Measurements from ENCODE around the gene POLR3H.

The POLR3H gene

DNA sequence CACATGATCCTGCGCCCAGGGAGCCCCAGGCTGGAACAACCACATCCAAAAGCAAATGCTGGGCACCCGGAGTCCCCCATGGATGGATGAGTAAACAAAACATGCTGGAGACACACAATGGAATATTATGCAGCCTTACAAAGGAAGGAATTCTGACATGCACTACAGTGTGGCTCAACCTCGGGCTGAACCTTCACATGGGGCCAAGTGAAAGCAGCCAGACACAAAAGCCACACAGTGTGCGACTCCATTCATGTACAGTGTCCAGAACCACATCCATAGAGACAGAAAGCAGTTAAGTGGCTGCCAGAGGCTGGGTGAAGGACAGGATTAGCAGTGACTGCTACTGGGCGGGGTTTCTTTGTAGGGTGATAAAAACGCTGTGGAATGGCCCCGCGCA is 10.1 kb downstream of the POLR3H start:
- DNase-seq (no peak), ATAC-seq (no peak)

DNA sequence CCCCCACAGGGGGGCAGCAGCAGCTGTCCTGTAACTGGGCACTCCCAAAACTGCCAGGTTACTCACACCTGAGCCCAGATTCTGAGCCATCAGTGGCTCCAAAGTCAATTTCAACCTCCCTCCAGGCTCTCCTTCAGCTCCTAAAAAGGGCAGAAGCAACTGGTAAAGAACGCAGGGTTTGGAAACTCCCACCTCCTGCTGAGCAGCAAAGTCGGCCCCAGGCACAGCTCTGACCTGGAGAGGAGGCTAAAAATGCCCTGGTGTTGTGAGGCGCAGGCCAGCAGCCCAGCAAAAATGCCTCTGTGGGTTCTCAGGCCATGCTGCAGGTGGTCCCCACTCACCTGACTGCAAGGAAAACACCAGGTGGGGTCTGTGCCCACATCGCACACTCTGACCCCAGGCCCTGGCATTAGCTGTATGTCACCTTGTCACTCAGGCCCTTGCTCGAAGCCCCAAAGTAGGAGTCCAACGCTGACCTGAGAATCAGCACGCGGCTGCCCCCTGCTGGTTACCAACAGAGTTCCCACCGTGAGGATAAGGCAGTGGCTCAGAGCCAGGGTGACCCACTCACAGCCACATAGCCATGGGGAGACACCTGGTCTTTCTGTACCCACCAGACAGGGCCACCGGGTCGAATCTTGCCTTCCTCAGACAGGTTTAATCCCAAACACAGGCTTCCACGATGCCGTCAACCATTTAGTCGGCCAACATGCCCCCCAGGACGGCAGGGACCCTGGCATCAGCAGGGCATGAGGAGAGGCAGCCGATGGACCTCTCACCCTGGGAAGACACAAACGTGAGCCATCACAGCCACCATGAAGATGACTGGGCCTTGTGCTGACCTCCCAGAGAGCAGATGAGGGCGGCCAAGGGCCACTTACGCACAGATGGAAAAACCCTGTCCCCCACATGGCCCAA is 11.1 kb downstream of the POLR3H start:
- ATAC-seq (peak; percentile 76), DNase-seq (peak; percentile 79)

DNA sequence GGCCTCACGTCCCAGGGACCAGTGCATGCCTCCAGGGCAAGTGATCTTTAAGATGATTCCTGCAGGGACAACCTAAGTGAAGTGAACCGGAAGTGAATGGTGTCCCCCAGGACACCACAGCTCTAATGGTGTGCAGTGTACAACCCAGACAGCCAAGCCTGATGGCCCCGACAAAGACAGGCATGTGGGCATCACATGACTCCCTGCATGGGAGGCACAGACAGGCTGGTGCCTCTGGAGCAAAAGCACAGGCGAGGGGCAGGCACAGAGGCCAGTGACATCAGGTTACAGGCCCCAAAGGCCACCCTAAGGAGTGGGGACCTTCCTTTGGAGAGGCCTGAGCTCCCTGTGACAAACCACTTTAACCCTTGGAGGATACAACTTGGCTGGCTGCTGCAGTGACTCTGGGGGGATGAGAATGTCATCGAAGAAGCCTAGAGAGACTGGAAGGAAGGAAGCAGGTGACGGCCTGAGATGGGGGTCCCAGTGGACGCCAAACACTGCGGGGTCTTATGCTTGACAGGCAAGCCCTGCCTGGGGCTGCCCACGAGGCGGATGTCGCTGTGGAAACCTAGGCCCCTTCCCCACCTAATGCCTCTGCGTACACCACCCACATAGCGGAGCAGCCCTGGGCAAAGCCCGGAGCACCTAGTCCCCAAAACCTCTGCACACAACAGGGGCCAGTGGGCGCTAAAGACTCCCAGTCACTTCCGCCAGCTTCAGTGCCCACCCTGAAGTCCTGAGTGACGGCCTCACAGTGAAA is 12.4 kb downstream of the POLR3H start:
- DNase-seq = no peak
- no peak for ATAC-seq

DNA sequence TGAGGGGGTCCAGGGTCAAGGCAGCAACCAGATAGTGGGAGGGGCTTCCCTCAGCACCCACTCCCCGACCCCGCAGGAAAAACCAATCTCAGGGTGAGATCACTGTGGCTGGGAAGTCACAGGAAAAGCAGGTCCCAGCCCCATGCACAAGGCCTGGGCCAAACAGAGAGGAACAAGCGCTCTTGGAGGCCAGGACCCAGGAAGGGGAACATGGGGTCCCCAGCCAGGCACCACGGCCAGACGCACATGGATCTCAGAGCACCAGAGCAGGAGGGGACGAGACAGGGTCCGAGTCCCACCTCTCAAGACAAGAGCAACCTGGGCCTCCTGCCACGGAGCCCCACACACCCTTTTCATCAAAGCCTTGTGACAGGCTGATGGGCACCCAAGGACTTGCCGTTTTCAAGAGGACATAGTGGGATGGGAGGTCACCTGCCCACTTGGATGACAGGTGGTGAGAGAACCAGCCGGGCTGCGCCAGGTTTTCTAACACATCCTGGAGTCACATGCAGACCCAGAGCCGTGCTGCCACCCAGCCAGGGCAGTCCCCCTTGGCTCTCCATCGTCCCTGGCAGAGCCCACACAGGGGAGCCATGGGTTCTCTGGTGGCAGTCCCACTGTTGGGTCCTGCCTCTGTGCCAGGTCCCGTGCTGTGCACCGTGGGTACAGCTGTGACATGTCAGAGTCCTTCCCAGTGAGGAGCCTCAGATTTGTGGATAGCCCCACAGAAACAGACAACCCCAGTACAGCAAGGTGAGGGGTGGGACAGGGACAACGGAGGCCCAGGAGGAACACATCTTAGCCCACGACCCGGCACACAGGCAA is 13.2 kb downstream of the POLR3H start:
- no peak for ATAC-seq
- DNase-seq = no peak

DNA sequence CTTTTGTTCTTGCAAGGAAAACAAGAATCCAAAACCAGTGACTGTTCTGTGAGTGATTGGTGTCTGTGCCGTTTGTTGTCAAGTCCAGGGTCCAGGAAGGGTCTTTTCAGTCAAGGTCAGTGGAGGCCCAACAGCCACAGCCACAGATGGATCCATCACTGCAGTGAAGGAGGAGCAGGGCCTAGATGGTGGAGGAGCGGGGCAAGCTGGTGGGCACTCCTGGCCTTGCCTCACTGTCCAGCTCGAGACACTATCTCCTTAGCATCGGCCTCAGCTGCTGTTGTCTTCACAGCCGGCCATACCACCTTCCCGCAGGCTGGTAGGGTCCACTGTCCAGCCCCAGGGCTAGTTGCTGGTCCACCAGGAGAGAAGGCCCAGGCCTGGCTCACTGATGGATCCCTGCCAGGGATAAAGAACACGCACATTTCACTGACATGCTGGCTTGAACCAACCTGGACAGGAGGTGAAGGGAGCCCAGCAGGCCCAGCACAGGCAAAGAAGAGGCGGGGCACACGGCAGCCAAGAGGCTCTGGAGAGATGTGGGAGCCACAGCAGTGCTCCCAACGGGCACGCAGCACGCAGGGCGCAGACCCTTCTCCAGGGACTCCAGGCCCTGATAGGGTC is 15.2 kb downstream of the POLR3H start:
- no peak for ATAC-seq
- no peak for DNase-seq

DNA sequence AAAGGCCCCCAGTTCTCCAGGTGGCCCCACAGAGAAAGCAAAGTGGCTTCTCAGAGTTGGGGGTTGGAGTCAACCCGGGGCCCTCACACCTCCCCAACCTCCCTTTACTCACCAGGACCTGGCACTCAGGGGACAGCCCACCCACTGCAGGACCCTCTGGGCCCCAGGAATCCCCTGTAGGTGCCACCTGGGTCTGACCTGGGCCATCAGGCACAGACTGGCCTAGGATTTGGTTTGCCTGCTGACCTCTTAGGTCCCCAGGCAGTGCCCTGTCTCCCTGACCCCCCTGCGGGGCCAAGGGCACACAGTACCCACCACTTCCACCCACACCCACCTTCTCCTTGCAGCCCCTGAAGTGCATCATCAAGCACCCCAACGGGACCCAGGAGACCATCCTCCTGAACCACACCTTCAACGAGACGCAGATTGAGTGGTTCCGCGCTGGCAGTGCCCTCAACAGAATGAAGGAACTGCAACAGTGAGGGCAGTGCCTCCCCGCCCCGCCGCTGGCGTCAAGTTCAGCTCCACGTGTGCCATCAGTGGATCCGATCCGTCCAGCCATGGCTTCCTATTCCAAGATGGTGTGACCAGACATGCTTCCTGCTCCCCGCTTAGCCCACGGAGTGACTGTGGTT is 16.0 kb downstream of the POLR3H start:
- DNase-seq (no peak), ATAC-seq (no peak)

DNA sequence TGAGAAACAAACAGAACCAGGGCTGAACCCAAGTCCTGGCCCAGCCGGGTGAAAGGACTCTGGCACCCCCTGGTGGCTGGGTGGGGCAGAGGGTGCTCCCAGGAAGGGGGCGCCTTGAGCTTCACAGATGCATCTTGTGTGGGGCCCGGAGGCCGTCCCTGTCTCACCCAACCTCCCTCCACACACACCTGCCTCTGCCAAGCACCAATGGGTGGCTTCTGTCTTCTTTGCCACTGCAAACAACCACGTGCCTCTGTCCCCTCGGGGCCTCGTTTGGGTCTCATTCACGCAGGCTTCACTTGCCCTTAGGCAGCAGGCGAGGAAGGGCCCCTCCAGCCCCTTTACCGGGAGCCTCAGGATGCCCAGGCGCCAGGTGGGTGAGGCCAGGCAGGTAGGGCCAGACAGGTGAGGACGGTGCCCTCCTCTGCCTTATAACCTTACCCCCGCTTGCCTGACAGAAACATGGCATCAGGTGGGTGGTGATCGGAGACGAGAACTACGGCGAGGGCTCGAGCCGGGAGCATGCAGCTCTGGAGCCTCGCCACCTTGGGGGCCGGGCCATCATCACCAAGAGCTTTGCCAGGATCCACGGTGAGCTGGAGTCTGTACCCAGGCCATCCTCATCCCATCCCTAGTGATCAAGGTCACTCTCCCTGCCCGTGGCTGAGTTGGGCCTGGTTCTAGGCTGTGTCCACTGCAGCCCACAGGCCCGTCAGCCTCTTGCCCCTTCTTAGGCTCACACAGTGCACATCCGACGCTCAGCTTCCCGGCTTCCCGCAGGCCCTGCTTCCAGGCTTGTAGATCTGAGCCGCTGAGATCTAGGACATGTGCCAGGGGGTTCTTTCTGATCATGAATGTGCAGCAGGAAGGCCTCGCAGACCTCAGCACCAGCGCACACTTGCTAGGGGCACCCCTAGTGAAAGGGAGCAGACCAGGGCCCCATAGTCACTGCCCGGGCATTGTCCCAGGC is 17.2 kb downstream of the POLR3H start:
- ATAC-seq (peak; percentile 47), DNase-seq (peak; percentile 78)

DNA sequence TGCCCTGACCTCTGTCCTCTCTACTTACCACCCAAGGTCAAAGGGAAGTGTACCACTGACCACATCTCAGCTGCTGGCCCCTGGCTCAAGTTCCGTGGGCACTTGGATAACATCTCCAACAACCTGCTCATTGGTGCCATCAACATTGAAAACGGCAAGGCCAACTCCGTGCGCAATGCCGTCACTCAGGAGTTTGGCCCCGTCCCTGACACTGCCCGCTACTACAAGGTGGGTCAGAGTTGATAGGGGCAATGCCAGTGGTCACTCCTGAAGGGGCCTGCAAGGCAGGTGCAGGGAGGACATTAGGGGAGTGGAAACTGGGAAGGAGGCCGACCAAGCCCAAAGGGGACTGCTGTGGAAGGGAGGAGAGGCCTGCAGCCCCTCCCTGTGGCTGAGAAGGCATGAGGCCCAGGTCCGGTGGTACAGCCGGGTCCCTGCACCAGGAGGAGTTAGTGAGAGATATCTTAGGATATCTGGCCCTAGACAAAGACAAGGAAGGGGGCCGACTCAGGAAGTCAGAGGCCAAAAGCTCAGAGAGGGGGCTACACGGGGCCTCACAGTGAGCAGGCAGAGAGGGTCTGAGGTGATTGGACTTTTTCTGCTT is 17.9 kb downstream of the POLR3H start:
- DNase-seq (no peak), ATAC-seq (peak; percentile 1)

DNA sequence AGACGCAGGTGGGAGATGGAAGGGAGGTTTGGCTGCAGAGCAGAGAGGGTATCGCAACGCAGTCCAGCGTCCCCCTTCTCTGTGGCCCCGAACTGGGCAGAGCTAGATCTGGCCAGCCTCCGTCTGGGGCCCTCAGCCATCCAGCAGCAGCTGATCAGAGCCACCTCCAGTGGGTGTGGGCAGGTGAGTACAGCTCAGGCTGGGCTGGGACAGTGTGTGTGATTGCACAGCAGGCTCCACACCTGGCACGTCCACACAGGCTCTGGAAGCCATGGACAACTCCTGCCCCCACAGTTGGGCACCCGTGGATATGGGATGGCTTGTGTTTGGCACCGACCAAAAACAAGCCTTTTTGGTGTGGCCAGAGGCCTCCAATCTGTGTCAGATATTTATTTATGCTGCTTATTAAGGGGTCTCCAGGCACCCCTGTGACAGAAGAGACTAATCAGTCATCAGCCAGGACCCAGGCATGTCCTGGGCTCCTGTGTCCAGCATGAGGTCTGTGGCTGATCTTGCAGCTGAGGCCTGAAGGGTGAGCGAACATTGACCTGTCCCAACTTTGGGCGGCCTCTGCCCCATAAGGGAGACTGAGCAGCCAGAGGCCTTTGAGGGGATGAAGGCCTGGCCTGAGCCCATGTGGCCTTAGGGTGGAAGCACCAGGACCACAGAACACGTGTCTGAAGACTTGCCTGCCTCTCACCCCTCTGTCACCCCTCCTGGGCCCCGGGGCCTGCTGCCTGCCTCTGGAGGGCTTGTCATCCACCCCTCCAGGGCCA is 18.6 kb downstream of the POLR3H start:
- no peak for ATAC-seq

DNA sequence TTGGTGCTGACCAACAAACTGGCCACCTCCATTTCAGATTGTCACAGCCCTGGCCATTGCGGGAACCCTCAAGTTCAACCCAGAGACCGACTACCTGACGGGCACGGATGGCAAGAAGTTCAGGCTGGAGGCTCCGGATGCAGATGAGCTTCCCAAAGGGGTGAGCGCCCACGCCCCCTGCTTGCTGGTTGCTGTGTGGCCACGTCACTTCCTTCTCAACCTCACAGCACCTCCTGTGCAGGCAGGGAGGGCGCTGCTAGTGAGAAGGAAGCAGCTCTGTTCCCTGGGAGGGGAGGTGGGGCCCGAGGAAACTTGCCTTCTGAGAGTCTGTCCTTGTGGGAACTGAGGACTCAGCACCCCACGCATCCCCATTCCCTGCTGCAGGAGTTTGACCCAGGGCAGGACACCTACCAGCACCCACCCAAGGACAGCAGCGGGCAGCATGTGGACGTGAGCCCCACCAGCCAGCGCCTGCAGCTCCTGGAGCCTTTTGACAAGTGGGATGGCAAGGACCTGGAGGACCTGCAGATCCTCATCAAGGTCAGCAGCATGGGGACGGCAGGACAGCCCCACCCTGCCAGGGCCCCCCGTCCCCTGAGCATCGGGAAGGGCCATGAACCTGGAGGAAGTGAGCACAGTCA is 19.3 kb downstream of the POLR3H start:
- ATAC-seq (peak; percentile 40), DNase-seq (peak; percentile 58)

More for the DNA sequence above, 18.6 kb downstream of the POLR3H start:
- no peak for DNase-seq

DNA sequence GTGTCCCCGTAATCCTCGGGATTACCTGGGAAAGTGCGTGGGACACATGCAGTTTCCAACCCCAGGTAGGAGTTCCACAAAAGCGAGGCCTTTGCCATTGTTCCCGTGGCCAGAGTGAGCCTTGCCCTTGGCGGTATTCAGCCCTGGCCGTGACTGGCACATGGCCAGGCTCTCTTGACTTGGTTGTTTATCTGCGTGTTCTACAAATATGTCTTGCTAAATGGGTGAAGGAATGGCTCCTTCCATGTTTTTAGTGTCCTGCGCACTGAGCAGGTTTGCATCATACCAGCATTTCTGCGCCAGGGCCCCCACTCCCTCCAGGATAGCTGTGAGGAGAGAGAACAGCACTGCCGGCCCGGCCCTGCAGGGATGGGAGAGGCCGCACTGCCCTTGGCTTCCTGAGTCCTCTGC is 20.0 kb downstream of the POLR3H start:
- ATAC-seq (no peak), DNase-seq (no peak)

DNA sequence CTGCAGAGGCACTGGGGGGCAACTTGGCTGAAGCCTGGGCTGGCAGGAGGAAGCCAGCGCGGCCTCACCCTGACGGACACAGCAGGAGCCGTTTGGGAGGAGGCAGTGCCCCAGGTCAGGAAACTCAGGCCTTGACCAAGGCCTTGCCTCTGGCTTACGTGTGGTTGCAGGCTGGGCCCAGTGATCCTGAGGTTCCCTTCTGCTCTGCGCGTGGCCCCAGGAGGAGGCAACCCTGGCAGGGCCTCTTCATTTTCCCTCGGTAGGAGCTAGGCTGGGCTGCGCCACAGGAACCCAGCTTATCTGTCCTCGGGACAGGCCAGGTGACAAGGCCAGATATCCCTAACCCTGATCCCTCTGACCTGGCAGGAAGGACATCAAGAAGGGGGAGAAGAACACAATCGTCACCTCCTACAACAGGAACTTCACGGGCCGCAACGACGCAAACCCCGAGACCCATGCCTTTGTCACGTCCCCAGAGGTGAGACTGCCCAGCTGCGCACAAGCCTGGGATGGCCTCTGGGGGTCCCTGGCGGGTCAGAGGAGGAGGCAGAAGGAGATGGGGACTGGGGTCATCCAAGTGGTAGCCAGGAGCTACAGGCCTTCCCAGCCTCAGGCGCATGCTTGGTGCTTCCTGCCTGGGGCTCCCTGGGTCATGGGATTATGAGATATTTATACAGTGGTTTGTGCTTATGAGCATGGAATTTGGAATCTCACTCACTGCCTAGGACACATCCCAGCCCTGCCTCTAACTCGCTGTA is 20.6 kb downstream of the POLR3H start:
- DNase-seq (no peak), ATAC-seq (no peak)

DNA sequence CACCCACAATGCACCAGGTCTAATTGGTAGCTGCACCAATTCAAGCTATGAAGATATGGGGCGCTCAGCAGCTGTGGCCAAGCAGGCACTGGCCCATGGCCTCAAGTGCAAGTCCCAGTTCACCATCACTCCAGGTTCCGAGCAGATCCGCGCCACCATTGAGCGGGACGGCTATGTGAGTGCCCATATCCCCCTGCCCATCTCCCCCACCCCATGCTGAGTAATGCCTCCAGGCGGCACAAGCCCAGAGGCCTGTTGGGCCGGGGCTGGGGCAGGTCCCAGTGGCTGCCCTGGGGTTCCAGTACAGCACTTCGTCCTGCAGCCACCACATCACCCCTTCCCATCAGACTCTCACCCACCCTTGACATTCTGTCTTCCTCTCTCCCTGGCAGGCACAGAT is 21.5 kb downstream of the POLR3H start:
- ATAC-seq = no peak
- DNase-seq = no peak

DNA sequence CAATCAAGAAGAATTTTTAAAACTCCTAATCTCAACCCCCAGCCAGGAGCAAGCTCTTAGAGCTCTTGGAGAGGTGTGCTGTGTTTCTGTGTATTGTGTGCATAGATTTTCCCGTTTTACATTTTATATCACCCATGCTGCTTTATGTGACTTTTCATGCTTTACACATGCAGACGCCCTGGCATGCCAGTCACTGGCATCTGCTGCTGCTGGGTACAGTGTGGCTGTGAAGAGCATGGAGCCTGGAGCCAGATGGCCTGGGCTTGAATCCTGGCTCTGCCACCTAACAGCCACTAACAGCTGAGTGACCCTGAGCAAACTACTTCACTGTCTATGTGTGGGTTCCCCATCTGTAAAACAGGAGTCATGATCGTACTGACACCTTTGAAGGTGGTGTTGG is 23.1 kb downstream of the POLR3H start:
- no peak for ATAC-seq

DNA sequence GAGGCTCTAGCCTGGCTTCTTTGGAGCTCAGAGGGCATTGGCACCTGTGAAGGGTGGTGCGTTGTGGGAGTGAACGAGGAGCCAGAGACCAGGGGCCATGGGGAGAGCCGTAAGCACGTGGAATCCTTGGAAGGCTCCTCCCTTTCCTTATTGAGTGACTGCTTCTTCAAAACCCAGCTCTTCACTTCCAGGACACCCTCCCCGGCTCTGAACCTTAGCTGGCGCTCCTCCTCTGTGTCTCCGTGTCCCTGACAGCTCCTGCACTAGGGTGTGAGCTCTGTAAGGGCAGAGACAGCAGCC is 26.3 kb downstream of the POLR3H start:
- no peak for ATAC-seq
- no peak for DNase-seq

More for the DNA sequence above, 23.1 kb downstream of the POLR3H start:
- no peak for DNase-seq

DNA sequence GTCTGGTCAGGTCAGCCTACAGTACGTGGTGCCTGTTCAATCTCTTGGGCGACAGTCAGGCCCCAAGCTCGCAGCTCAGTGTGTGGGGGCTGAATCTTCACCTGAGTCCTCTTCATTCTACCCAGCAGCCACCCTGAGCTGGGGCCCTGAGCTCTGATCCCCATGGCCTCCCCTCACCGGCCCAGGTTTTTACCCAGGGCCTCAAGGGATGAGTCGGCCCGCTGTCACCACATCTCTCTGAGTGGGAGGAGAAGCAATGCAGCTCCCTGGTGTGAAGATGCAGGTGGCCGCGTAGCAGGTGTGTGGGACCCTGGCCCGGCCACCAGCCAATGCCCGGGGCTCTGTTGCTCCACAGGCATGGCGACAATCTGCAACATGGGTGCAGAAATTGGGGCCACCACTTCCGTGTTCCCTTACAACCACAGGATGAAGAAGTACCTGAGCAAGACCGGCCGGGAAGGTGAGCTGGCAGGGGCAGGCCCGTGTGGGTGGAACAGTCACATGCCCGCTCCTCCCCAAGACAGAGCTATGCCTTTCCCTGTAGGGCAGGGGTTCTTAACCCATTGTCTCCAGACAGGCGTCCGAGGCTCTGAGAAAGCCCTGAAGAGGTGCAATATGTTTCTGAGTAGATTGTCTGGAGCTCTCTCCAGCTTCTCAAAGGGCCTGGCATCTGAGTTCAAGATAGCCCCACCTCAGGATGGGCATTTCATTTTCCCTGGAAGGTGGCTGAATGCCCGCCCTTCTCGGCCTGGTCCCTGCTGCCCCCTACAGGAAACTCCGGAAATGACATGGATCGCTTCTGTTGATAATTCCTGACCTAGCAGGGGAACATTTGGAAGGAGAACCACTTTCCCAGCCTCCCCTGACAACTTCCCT is 26.9 kb downstream of the POLR3H start:
- ATAC-seq (peak; percentile 79), DNase-seq (peak; percentile 59)

DNA sequence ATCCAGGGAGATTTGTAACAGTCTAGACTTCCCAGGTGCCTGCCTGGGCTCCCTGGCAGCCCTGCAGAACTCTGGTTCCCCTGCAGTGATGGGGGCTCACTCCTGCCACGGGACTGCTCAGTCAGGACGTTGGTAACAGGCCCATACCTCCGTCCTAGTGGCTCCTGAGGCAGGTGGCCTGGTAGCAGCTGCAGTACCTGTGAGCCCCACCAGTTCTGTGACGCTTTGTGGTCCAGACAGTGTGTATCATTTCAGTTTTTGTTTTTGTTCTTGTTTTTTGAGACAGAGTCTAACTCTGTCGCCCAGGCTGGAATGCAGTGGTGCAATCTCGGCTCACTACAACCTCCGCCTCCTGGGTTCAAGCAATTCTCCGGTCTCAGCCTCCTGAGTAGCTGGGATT is 27.8 kb downstream of the POLR3H start:
- ATAC-seq = no peak
- no peak for DNase-seq

All from stimulated activated naive CD8-positive, alpha-beta T cell treated with anti-CD3 and anti-CD28 coated beads, Interleukin-15, Interleukin-2, amounts not matched to agents 100 U/mL and 50 U/mL, for 24 hours (primary cell).